ENCODE results near the gene EXD3. TPM values are rescaled to one million over a fixed set of nuclear protein-coding genes. Genes with fewer than 3 reads are reported as not detected.

EXD3 gene
- total and polyA plus RNA-seq, 8 donors, result 12.9 to 105 (median 24.0) TPM

GRCh38 chr9:137311171-137311985 is 111.6 kb downstream of the EXD3 start:
- Histone ChIP-seq H3K27me3 (peaks cover 0 to 36% (median 27%) of the 10 kb centered on the region in 3 donors), H3K36me3 (no peaks in the 10 kb centered on the region), H3K4me1 (peaks cover 47 to 70% (median 53%) of the 10 kb centered on the region in 4 donors), H3K4me3 (no peak overlapping the region), H3K27ac (peak overlapping the region; percentile 77 to 86 (median 84)), H3K9me3 (no peaks in the 10 kb centered on the region)
- peak; percentile 90 to 95 for DNase-seq
- intact Hi-C loops (cut with DNase I; ENCODE audit: low total_unique reads), result no loop called here
- WGBS, 5 donors, result 20 to 79% (median 45%) methylated on average over 1 to 27 of the region's 27 CpGs
- TF ChIP-seq POLR2AphosphoS5 (IDR thresholded peaks at IDR 0.05) (peak in 2 of 3 donors; percentile 46 to 52), POLR2A (IDR thresholded peaks at IDR 0.05) (no peak)

GRCh38 chr9:137310189-137311052 is 112.5 kb downstream of the EXD3 start:
- Histone ChIP-seq H3K27ac (peak overlapping the region; percentile 74 to 86 (median 83)), H3K27me3 (peaks cover 0 to 36% (median 28%) of the 10 kb centered on the region in 3 donors), H3K4me3 (no peak overlapping the region), H3K36me3 (no peaks in the 10 kb centered on the region), H3K9me3 (no peaks in the 10 kb centered on the region), H3K4me1 (peaks cover 47 to 70% (median 53%) of the 10 kb centered on the region in 4 donors)
- intact Hi-C loops (cut with DNase I; ENCODE audit: low total_unique reads), result no loop called here
- TF ChIP-seq EP300 (IDR thresholded peaks at IDR 0.05) (no peak), POLR2A (IDR thresholded peaks at IDR 0.05) (no peak), POLR2AphosphoS5 (IDR thresholded peaks at IDR 0.05) (no peak)
- TF ChIP-seq, protein P1, sequence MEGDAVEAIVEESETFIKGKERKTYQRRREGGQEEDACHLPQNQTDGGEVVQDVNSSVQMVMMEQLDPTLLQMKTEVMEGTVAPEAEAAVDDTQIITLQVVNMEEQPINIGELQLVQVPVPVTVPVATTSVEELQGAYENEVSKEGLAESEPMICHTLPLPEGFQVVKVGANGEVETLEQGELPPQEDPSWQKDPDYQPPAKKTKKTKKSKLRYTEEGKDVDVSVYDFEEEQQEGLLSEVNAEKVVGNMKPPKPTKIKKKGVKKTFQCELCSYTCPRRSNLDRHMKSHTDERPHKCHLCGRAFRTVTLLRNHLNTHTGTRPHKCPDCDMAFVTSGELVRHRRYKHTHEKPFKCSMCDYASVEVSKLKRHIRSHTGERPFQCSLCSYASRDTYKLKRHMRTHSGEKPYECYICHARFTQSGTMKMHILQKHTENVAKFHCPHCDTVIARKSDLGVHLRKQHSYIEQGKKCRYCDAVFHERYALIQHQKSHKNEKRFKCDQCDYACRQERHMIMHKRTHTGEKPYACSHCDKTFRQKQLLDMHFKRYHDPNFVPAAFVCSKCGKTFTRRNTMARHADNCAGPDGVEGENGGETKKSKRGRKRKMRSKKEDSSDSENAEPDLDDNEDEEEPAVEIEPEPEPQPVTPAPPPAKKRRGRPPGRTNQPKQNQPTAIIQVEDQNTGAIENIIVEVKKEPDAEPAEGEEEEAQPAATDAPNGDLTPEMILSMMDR (IDR thresholded peaks at IDR 0.05), result no peak
- 62 to 75% (median 68%) methylated on average over 19 to 20 of the region's 20 CpGs for WGBS, 5 donors
- peak in 1 of 2 donors; percentile 79 for DNase-seq

DNA sequence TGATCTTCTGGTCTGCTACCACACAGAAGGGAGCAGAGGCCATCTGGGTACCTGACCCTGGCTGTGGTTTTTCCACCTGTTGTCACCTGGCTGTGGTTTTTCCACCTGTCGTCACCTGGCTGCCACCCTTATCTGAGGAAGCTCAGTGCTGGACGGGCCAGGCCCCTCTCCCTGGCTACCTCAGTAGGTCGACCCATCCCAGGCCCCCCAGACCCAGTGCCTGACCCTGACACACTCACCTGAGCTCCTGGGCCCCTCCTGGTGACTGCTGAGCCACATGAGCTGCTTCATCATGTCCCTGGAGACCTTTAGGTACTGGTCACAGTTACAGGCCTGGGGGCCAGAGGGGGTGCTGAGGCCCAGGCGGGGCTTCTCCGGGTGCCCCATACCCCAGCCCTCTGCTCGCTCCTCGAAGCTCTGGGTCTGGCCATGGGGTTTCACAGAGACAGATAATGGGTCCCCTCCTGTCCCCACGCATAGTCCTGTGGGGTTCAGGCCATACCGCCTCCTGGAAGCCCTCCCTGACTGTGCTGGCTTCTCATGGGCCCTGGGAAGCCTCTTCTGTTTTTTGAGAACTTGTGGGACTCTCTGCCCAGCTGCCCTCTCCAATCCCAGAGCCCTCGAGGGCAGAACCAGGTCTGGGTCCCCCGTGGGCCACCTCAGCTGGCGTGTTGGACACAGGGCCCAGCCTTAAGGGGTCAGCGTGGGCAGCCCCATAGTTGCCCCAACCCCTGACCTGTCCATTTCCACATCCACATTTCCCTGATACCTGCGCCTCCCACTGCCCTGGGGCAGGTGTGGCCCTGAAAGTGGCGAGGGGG is 113.4 kb downstream of the EXD3 start:
- Histone ChIP-seq H3K36me3 (no peaks in the 10 kb centered on the region), H3K9me3 (no peaks in the 10 kb centered on the region), H3K4me1 (peaks cover 54 to 70% (median 60%) of the 10 kb centered on the region in 4 donors), H3K4me3 (no peak overlapping the region), H3K27me3 (peaks cover 0 to 39% (median 28%) of the 10 kb centered on the region in 3 donors), H3K27ac (peak overlapping the region in 1 of 5 donors; percentile 83)
- WGBS, 5 donors, result 74 to 85% (median 79%) methylated on average over 10 to 15 of the region's 15 CpGs
- no peak for TF ChIP-seq POLR2AphosphoS5 (IDR thresholded peaks at IDR 0.05)
- intact Hi-C loops (cut with DNase I; ENCODE audit: low total_unique reads), result loop anchor here (10.0 kb wide), 1 partner anchor 95 kb away; no protein-coding TSS in a partner anchor
- peak in 1 of 2 donors; percentile 12 for DNase-seq

GRCh38 chr9:137308057-137308619 is 114.8 kb downstream of the EXD3 start:
- peaks cover 58 to 71% (median 66%) of the 10 kb centered on the region in 4 donors for H3K4me1 ChIP-seq

More at GRCh38 chr9:137308057-137308619, 114.8 kb downstream of the EXD3 start:
- Histone ChIP-seq H3K36me3 (no peaks in the 10 kb centered on the region), H3K27ac (no peak overlapping the region), H3K4me3 (no peak overlapping the region), H3K27me3 (peaks cover 0 to 54% (median 28%) of the 10 kb centered on the region in 3 donors), H3K9me3 (no peaks in the 10 kb centered on the region)
- 49 to 64% (median 62%) methylated on average over 17 to 20 of the region's 20 CpGs for WGBS, 5 donors
- intact Hi-C loops (cut with DNase I; ENCODE audit: low total_unique reads), result loop anchor here (10.0 kb wide), 1 partner anchor 97 kb away; no protein-coding TSS in a partner anchor
- TF ChIP-seq POLR2A (IDR thresholded peaks at IDR 0.05) (no peak), POLR2AphosphoS5 (IDR thresholded peaks at IDR 0.05) (no peak), EP300 (IDR thresholded peaks at IDR 0.05) (no peak)
- TF ChIP-seq, protein P1 (IDR thresholded peaks at IDR 0.05), result no peak
- DNase-seq, result peak in 1 of 2 donors; percentile 44

Measured in stomach (tissue), 9 donors.